B cell (primary cell): ENCODE results near the gene BNC2.

Experiments used
- EZH2 ChIP-seq: IDR thresholded peaks from 2 replicates; pipeline ENCODE4 v1.6.1; 2012; ENCODE audit warnings: borderline replicate concordance, low read depth, mild to moderate bottlenecking, moderate library complexity, low read length; ENCODE audit not compliant: insufficient read depth, poor library complexity, severe bottlenecking
- TF ChIP-seq, protein P1 (sequence below): fragments of 200-600 bp; IDR thresholded peaks from one replicate; pipeline ENCODE4 v1.8.0; 2022; ENCODE audit warnings: antibody characterized with exemption, mild to moderate bottlenecking

DNA sequence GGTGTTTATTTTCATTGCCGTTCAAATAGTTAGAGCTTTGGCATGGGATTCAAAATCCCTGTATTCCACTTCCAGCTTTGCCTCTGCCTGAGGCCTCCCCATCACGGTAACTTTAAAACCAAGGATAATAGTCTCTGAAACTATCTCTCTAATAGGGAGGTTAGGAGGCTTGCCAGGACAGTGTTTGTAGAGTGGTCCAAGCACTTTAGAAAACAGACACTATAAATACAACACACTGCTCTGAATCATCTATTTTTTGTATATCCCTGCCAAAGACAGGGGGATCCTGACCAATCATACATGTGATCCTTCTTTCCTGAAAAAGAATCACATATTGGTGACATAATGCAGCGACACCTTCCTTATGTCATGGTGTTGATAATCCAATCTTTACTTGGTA lies 326.8 kb downstream of the BNC2 start:
- no peak for TF ChIP-seq EZH2
- TF ChIP-seq, protein P1, sequence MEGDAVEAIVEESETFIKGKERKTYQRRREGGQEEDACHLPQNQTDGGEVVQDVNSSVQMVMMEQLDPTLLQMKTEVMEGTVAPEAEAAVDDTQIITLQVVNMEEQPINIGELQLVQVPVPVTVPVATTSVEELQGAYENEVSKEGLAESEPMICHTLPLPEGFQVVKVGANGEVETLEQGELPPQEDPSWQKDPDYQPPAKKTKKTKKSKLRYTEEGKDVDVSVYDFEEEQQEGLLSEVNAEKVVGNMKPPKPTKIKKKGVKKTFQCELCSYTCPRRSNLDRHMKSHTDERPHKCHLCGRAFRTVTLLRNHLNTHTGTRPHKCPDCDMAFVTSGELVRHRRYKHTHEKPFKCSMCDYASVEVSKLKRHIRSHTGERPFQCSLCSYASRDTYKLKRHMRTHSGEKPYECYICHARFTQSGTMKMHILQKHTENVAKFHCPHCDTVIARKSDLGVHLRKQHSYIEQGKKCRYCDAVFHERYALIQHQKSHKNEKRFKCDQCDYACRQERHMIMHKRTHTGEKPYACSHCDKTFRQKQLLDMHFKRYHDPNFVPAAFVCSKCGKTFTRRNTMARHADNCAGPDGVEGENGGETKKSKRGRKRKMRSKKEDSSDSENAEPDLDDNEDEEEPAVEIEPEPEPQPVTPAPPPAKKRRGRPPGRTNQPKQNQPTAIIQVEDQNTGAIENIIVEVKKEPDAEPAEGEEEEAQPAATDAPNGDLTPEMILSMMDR = no peak
